Measurements from ENCODE around the gene EIF4E3. TPM values are rescaled to one million over a fixed set of nuclear protein-coding genes. Genes with fewer than 3 reads are reported as not detected.
A peak's percentile ranks its signal among the peaks of the same experiment; 100 is the strongest.

The EIF4E3 gene
- total and polyA plus RNA-seq, 8 donors, result 10.4 to 34.8 (median 13.3) TPM

DNA sequence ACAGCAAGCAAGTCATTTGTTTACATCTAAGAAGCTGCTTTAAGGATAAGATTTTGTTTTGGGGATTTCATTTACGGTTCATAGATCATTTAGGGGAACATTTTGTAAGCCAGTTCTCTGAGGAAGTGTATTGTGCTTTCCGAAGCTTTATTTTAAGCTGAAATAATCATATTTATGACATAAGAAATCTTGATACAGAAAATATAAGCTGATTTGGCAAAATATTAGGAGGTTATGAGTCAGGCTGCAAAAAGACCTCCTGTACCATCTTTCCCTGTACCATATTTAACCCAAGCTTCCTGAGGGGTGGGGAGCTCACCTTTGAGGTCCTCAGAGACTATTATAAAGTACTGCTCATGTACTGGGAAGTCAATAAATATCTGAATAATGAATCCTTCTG, 8.1 kb upstream of the EIF4E3 start:
- H3K36me3 ChIP-seq, result no peaks in the 10 kb centered on the region
- no peak for DNase-seq
- no peaks in the 10 kb centered on the region for H3K27me3 ChIP-seq
- intact Hi-C loops (cut with DNase I), result loop anchor here in 1 of 2 donors (10.0 kb wide), 1 partner anchor 1091 kb away; no protein-coding TSS in a partner anchor
- H3K4me1 ChIP-seq, result peaks cover 0 to 13% of the 10 kb centered on the region in 2 donors
- H3K9me3 ChIP-seq, result no peaks in the 10 kb centered on the region
- ATAC-seq, result no peak
- H3K4me3 ChIP-seq, result no peak overlapping the region
- TF ChIP-seq, protein P1, sequence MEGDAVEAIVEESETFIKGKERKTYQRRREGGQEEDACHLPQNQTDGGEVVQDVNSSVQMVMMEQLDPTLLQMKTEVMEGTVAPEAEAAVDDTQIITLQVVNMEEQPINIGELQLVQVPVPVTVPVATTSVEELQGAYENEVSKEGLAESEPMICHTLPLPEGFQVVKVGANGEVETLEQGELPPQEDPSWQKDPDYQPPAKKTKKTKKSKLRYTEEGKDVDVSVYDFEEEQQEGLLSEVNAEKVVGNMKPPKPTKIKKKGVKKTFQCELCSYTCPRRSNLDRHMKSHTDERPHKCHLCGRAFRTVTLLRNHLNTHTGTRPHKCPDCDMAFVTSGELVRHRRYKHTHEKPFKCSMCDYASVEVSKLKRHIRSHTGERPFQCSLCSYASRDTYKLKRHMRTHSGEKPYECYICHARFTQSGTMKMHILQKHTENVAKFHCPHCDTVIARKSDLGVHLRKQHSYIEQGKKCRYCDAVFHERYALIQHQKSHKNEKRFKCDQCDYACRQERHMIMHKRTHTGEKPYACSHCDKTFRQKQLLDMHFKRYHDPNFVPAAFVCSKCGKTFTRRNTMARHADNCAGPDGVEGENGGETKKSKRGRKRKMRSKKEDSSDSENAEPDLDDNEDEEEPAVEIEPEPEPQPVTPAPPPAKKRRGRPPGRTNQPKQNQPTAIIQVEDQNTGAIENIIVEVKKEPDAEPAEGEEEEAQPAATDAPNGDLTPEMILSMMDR (IDR thresholded peaks at IDR 0.05), result no peak
- H3K27ac ChIP-seq, result no peak overlapping the region

DNA sequence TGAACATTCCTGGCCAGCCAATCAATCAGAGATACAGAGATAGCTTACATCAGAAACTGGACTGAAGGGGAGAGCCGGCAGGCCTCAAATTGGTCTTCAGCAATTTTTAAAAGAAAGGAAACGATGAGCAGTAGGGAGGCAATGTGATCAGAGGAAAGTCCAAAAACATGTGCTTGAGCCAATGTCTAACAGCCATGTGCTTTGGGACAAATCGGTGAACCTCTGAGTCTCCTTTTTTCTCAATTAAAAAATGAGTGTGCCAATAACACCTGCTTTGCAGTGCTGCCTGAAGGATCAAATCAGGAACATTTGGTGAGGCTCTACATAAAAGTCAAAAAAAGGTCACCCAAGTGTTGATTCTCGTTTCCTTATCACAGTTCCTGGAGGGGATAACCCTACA, 7.4 kb upstream of the EIF4E3 start:
- Histone ChIP-seq H3K27ac (no peak overlapping the region), H3K4me3 (no peak overlapping the region), H3K27me3 (no peaks in the 10 kb centered on the region), H3K9me3 (no peaks in the 10 kb centered on the region), H3K4me1 (peaks cover 0 to 13% of the 10 kb centered on the region in 2 donors), H3K36me3 (no peaks in the 10 kb centered on the region)
- no peak for DNase-seq
- TF ChIP-seq, protein P1 (IDR thresholded peaks at IDR 0.05), result no peak
- ATAC-seq, result no peak
- intact Hi-C loops (cut with DNase I), result loop anchor here in 1 of 2 donors (10.0 kb wide), 1 partner anchor 1092 kb away; no protein-coding TSS in a partner anchor

DNA sequence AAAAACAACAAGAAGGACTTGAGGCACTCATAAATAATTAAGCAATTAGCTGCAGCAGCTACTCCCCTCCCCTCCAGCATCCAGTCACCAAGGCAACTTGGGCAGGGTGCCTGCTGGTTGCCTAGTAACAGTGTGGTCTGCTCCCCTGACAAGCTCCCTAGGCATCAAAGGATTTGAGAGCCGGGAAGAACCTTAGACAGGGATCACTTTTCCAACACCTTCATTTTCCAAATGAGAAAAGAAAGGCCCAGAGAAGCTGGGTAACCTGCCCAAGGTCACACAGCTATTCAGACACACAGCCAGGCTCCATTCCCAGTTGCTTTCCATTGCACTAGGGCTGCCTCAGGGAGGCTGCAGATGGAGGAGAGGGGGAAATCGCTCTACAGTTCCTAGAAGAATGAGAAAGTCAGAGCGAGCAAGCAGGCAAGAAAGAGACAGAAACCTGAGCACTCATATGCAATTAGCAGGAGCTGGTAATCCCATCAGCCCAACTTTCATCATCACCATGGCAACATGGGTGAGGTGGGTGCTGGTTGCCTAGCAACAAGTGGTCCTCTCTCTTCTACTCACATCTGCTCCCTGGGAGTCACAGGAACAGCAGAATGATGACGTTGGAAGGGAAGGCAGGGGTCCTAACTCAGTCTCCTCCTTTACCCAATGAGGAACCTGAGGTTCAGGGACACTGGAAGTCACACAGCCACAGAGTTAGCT, 3.6 kb upstream of the EIF4E3 start:
- intact Hi-C loops (cut with DNase I), result loop anchor here in 1 of 2 donors (10.0 kb wide), 1 partner anchor 136 kb away; no protein-coding TSS in a partner anchor

DNA sequence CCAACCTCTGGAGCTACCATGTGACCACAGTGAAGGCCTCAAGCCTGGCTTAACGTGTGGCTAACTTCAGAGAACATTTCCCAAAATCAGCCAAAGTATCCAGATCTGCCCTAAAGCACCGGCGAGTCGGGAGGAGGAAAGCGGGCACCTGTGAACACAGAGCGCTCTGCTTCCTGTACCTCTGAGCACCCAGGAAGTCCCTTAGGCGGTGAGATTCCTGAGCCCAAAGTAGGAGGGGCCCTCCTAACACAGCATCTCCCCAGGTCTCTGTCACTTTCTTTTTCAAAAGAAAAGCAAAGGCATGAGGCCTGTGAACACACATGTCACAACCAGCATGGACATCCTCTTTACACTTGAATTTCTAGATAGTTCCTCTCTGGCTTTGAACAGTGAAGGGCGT, 944 bp upstream of the EIF4E3 start:
- Histone ChIP-seq H3K9me3 (no peaks in the 10 kb centered on the region), H3K27me3 (no peaks in the 10 kb centered on the region), H3K4me3 (peak overlapping the region in 1 of 2 donors; percentile 82), H3K4me1 (peaks cover 0 to 55% of the 10 kb centered on the region in 2 donors), H3K36me3 (no peaks in the 10 kb centered on the region), H3K27ac (peak overlapping the region in 1 of 2 donors; percentile 84)
- intact Hi-C loops (cut with DNase I), result loop anchor here in 1 of 2 donors (10.0 kb wide), 1 partner anchor 139 kb away; no protein-coding TSS in a partner anchor
- DNase-seq (no peak), ATAC-seq (no peak)
- TF ChIP-seq, protein P1 (IDR thresholded peaks at IDR 0.05), result no peak

More for the DNA sequence above, 3.6 kb upstream of the EIF4E3 start:
- H3K9me3 ChIP-seq, result no peaks in the 10 kb centered on the region
- TF ChIP-seq, protein P1 (IDR thresholded peaks at IDR 0.05), result no peak
- H3K36me3 ChIP-seq, result no peaks in the 10 kb centered on the region
- H3K27me3 ChIP-seq, result no peaks in the 10 kb centered on the region
- no peak overlapping the region for H3K4me3 ChIP-seq
- no peak for ATAC-seq
- no peak for DNase-seq
- H3K4me1 ChIP-seq, result peaks cover 0 to 30% of the 10 kb centered on the region in 2 donors
- no peak overlapping the region for H3K27ac ChIP-seq

DNA sequence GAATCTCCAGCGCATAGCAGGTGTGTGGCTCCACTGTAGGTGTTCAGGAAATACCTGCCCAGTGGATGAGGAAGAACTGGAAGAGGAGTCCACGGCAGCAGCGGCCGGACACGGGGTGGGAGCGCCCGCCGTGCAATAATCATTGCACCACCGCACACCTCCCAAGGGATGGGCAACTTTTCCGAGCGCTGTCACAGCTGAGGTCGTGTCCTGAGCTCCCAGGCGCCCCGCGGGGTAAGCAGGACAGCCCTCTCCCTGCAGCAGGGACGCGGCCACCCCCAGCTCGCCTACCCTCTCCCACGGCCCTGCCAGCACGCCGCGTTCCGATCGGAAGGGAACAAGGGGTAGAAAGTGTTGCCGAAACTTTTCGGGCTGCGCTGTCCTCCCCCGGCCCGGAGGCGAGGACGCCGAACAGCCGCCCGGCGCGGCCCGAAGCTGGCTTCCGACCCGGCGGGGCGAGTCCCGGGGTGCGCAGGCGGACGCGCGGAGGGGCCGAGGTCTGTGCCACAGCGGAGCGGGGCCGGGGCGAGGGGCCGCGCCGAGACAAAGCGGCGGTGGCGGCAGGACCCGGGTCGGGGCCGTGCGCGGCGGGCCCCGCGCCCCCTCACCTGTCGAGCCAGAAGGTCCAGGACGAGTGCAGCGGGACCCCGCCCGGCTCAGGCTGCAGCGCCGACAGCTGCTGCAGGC, 475 bp downstream of the EIF4E3 start:
- Histone ChIP-seq H3K4me3 (peak overlapping the region; percentile 72 to 82), H3K27me3 (no peaks in the 10 kb centered on the region), H3K27ac (peak overlapping the region; percentile 39 to 90), H3K4me1 (peaks cover 0 to 59% of the 10 kb centered on the region in 2 donors), H3K9me3 (no peaks in the 10 kb centered on the region), H3K36me3 (no peaks in the 10 kb centered on the region)
- peak; percentile 72 for ATAC-seq
- intact Hi-C loops (cut with DNase I), result loop anchor here in 1 of 2 donors (10.0 kb wide), 1 partner anchor 140 kb away; no protein-coding TSS in a partner anchor
- TF ChIP-seq, protein P1 (IDR thresholded peaks at IDR 0.05), result no peak
- peak; percentile 30 to 89 (median 42) for DNase-seq
